ENCODE results near the gene RECQL5.

Gene RECQL5

DNA sequence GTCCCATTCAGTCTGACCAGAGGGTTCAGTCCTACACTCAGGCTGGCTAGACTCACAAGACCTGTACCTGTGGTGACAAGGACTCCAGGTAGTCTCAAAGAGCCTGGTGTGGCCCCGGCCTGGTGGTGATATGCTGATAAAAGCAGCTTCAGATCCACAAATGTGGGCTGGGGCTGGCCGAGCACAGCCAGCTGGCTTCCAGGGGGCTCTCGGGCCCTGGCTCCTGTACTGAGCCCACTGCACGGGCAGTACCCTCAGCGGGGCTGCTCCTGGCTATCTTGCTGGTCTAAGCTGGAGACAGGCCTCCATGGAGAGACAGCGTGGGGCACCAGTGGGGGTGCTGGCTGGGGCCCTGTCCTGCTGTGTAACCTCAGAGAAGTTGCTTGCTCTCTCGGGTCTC lies 29.4 kb downstream of the RECQL5 start:
- CTCF ChIA-PET: interaction anchor here (1.1 to 10.6 kb wide), 9 partner anchors 11 to 111 kb away, joined by 3 to 341 read pairs (median 4); no protein-coding TSS in a partner anchor
- TF ChIP-seq ZIC2 (tag by site-specific recombination; IDR thresholded peaks at IDR 0.05) (peak; percentile 91), KLF1 (tag by site-specific recombination; IDR thresholded peaks at IDR 0.05) (no peak), ZNF843 (tag by site-specific recombination; IDR thresholded peaks at IDR 0.05) (no peak)
- H3K4me3 ChIP-seq (ENCODE audit: low read depth, low read length): no peak overlapping the region
- peaks cover 0 to 48% of the 10 kb centered on the region in 2 experiments; a peak in 1 of 3 replicates for H3K36me3 ChIP-seq (ENCODE audit: control insufficient read depth in 2 of 2, insufficient read depth in 1 of 2, low read length in 2 of 2)
- no peak overlapping the region for H3K27ac ChIP-seq (ENCODE audit: extremely low read depth, low read depth, low read length)
- H3K9me3 ChIP-seq (ENCODE audit: control insufficient read depth, insufficient read depth, low read depth, low read length): no peaks in the 10 kb centered on the region
- POLR2A ChIA-PET: no interaction called here
- peaks cover 11% of the 10 kb centered on the region for H3K4me1 ChIP-seq (ENCODE audit: control insufficient read depth, insufficient read depth, low read length)

DNA sequence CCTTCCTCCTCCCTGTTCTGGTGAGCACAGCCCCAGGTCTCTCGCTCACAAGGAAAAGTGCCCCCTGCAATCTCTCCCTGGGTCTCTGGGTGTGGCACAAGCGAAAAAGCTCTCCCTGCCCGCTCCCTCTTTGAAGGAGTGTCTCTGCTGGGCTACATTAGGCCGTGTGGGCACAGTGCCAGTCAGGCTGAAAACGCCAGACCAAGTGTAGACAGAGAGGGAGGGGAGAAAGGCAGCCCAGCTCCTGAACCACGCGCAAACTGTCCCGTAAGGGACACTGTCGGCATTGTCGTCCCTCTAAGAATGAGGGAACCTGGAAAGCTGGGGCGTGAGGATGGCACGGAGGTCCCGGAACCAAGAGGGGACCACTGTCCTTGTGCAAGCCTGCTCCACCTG lies 29.8 kb downstream of the RECQL5 start:
- no peak overlapping the region for H3K27ac ChIP-seq (ENCODE audit: extremely low read depth, low read depth, low read length)
- CTCF ChIA-PET: interaction anchor here (0.6 to 10.6 kb wide), 10 partner anchors 11 to 112 kb away, joined by 3 to 341 read pairs (median 4); no protein-coding TSS in a partner anchor
- TF ChIP-seq BCL11B (tag by site-specific recombination; IDR thresholded peaks at IDR 0.05; ENCODE audit: low read depth) (no peak), SCRT2 (tag by site-specific recombination; IDR thresholded peaks at IDR 0.05) (no peak), ZNF155 (tag by site-specific recombination; IDR thresholded peaks at IDR 0.05) (no peak), ZNF324 (tag by site-specific recombination; IDR thresholded peaks at IDR 0.05) (no peak), KLF9 (tag by site-specific recombination; IDR thresholded peaks at IDR 0.05; ENCODE audit: low read depth) (no peak), ZSCAN16 (tag by site-specific recombination; IDR thresholded peaks at IDR 0.05) (no peak), GLIS1 (tag by site-specific recombination; IDR thresholded peaks at IDR 0.05) (peak; percentile 27; the same call in 1 of the 2 replicates)
- POLR2A ChIA-PET: no interaction called here
- H3K9me3 ChIP-seq (ENCODE audit: control insufficient read depth, insufficient read depth, low read depth, low read length): no peaks in the 10 kb centered on the region
- H3K4me1 ChIP-seq (ENCODE audit: control insufficient read depth, insufficient read depth, low read length): peaks cover 11% of the 10 kb centered on the region
- no peak overlapping the region for H3K4me3 ChIP-seq (ENCODE audit: low read depth, low read length)
- peaks cover 0 to 50% of the 10 kb centered on the region in 2 experiments; a peak in 1 of 3 replicates for H3K36me3 ChIP-seq (ENCODE audit: control insufficient read depth in 2 of 2, insufficient read depth in 1 of 2, low read length in 2 of 2)

DNA sequence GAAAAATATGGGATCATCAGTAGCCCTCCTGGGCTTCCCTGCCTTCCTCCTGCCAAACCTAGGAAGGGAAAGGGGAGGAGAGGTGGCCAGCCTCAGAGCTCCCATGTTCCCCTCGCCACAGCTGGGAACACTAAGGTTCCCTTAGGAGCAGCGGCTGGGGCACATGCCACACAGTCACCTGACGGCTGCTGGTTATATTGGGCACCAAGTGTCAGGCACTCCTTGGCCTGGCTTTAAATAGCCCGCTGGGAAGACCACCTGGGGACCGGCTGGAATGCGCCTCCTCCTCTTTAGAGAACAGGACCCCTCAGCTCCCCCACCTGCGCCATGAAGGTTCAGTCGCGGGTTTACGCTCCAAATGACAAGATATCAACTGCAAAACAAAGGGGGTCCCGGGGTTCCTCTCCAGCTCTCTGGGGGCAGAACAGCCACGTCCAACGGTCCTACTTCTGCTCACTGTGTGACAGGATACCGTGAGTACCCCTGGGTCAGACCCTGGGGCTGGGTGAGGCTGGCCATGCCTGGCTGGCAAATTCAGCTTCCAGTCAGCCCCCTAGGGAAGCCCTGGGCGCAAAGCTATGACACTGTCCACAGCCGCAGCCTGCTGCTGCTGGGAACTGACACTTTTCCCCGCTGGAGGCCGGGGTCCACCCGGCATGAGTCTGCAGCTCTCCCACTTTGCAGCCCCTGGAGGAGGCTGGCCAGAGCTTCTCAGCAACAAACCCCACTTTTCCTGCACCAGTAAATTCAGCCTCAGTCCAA lies 30.4 kb downstream of the RECQL5 start:
- H3K27ac ChIP-seq (ENCODE audit: extremely low read depth, low read depth, low read length): no peak overlapping the region
- TF ChIP-seq ZIC2 (tag by site-specific recombination; IDR thresholded peaks at IDR 0.05) (peak; percentile 68), ZNF707 (tag by site-specific recombination; IDR thresholded peaks at IDR 0.05) (no peak)
- TF ChIP-seq, protein P1, sequence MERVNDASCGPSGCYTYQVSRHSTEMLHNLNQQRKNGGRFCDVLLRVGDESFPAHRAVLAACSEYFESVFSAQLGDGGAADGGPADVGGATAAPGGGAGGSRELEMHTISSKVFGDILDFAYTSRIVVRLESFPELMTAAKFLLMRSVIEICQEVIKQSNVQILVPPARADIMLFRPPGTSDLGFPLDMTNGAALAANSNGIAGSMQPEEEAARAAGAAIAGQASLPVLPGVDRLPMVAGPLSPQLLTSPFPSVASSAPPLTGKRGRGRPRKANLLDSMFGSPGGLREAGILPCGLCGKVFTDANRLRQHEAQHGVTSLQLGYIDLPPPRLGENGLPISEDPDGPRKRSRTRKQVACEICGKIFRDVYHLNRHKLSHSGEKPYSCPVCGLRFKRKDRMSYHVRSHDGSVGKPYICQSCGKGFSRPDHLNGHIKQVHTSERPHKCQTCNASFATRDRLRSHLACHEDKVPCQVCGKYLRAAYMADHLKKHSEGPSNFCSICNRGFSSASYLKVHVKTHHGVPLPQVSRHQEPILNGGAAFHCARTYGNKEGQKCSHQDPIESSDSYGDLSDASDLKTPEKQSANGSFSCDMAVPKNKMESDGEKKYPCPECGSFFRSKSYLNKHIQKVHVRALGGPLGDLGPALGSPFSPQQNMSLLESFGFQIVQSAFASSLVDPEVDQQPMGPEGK (tag by site-specific recombination; IDR thresholded peaks at IDR 0.05): no peak
- TF ChIP-seq, protein P2, sequence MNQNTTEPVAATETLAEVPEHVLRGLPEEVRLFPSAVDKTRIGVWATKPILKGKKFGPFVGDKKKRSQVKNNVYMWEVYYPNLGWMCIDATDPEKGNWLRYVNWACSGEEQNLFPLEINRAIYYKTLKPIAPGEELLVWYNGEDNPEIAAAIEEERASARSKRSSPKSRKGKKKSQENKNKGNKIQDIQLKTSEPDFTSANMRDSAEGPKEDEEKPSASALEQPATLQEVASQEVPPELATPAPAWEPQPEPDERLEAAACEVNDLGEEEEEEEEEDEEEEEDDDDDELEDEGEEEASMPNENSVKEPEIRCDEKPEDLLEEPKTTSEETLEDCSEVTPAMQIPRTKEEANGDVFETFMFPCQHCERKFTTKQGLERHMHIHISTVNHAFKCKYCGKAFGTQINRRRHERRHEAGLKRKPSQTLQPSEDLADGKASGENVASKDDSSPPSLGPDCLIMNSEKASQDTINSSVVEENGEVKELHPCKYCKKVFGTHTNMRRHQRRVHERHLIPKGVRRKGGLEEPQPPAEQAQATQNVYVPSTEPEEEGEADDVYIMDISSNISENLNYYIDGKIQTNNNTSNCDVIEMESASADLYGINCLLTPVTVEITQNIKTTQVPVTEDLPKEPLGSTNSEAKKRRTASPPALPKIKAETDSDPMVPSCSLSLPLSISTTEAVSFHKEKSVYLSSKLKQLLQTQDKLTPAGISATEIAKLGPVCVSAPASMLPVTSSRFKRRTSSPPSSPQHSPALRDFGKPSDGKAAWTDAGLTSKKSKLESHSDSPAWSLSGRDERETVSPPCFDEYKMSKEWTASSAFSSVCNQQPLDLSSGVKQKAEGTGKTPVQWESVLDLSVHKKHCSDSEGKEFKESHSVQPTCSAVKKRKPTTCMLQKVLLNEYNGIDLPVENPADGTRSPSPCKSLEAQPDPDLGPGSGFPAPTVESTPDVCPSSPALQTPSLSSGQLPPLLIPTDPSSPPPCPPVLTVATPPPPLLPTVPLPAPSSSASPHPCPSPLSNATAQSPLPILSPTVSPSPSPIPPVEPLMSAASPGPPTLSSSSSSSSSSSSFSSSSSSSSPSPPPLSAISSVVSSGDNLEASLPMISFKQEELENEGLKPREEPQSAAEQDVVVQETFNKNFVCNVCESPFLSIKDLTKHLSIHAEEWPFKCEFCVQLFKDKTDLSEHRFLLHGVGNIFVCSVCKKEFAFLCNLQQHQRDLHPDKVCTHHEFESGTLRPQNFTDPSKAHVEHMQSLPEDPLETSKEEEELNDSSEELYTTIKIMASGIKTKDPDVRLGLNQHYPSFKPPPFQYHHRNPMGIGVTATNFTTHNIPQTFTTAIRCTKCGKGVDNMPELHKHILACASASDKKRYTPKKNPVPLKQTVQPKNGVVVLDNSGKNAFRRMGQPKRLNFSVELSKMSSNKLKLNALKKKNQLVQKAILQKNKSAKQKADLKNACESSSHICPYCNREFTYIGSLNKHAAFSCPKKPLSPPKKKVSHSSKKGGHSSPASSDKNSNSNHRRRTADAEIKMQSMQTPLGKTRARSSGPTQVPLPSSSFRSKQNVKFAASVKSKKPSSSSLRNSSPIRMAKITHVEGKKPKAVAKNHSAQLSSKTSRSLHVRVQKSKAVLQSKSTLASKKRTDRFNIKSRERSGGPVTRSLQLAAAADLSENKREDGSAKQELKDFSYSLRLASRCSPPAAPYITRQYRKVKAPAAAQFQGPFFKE (tag by site-specific recombination; IDR thresholded peaks at IDR 0.05; ENCODE audit: borderline replicate concordance): no peak
- TF ChIP-seq, protein P3, sequence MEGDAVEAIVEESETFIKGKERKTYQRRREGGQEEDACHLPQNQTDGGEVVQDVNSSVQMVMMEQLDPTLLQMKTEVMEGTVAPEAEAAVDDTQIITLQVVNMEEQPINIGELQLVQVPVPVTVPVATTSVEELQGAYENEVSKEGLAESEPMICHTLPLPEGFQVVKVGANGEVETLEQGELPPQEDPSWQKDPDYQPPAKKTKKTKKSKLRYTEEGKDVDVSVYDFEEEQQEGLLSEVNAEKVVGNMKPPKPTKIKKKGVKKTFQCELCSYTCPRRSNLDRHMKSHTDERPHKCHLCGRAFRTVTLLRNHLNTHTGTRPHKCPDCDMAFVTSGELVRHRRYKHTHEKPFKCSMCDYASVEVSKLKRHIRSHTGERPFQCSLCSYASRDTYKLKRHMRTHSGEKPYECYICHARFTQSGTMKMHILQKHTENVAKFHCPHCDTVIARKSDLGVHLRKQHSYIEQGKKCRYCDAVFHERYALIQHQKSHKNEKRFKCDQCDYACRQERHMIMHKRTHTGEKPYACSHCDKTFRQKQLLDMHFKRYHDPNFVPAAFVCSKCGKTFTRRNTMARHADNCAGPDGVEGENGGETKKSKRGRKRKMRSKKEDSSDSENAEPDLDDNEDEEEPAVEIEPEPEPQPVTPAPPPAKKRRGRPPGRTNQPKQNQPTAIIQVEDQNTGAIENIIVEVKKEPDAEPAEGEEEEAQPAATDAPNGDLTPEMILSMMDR (tag by site-specific recombination; IDR thresholded peaks at IDR 0.05): no peak
- ChIA-PET POLR2A (interaction anchor here (0.7 kb wide), 1 partner anchor 8 kb away, joined by 3 read pairs; no protein-coding TSS in a partner anchor), CTCF (interaction anchor here (0.6 to 10.6 kb wide), 10 partner anchors 8 to 112 kb away, joined by 3 to 341 read pairs (median 4); no protein-coding TSS in a partner anchor)
- no peaks in the 10 kb centered on the region for H3K9me3 ChIP-seq (ENCODE audit: control insufficient read depth, insufficient read depth, low read depth, low read length)
- no peak overlapping the region for H3K4me3 ChIP-seq (ENCODE audit: low read depth, low read length)
- H3K4me1 ChIP-seq (ENCODE audit: control insufficient read depth, insufficient read depth, low read length): peaks cover 11% of the 10 kb centered on the region
- H3K36me3 ChIP-seq (ENCODE audit: control insufficient read depth in 2 of 2, insufficient read depth in 1 of 2, low read length in 2 of 2): peaks cover 0 to 52% of the 10 kb centered on the region in 2 experiments; a peak in 1 of 3 replicates
